Lower leg skin (tissue), 3 donors: ENCODE results near the gene TXNDC16.

ENCODE experiments used
- POLR2A ChIP-seq, 2 donors: fragments of 450-650 bp; IDR thresholded peaks; one replicate each; pipeline ENCODE4 v1.6.1; 2016 to 2017; ENCODE audit warnings: antibody characterized with exemption in 2 of 2, mild to moderate bottlenecking in 1 of 2, moderate library complexity in 1 of 2
- TF ChIP-seq, protein P1 (sequence below), 3 donors: fragments of 450-650 bp; IDR thresholded peaks; one replicate each; pipeline ENCODE4 v1.5.1; 2016; ENCODE audit warnings: antibody characterized with exemption in 3 of 3, mild to moderate bottlenecking in 3 of 3, moderate library complexity in 2 of 3

DNA sequence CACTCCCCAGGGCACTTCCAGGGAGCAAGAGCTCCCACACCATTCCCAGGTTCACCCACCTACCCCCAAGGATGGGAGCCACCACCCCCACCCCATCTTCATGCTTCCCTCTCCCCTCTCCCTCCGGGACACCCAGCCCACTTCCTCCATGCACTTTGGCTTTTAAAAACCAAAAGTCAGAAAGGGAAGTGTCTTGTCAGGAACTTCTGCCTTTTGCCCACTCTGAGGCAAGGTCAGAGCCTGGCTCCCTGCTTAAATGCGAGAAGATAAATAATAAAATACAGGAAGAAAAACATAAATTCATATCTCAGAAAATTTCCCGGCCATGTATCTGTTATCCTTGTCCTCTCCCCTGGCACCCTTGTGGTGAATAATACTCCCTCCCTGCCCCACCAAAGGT, 156.6 kb downstream of the TXNDC16 start:
- TF ChIP-seq, protein P1, sequence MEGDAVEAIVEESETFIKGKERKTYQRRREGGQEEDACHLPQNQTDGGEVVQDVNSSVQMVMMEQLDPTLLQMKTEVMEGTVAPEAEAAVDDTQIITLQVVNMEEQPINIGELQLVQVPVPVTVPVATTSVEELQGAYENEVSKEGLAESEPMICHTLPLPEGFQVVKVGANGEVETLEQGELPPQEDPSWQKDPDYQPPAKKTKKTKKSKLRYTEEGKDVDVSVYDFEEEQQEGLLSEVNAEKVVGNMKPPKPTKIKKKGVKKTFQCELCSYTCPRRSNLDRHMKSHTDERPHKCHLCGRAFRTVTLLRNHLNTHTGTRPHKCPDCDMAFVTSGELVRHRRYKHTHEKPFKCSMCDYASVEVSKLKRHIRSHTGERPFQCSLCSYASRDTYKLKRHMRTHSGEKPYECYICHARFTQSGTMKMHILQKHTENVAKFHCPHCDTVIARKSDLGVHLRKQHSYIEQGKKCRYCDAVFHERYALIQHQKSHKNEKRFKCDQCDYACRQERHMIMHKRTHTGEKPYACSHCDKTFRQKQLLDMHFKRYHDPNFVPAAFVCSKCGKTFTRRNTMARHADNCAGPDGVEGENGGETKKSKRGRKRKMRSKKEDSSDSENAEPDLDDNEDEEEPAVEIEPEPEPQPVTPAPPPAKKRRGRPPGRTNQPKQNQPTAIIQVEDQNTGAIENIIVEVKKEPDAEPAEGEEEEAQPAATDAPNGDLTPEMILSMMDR (IDR thresholded peaks at IDR 0.05), result no peak
- no peak for TF ChIP-seq POLR2A (IDR thresholded peaks at IDR 0.05)
